ENCODE measurements around the gene C9orf43. TPM values are rescaled to one million over a fixed set of nuclear protein-coding genes. Genes with fewer than 3 reads are reported as not detected.
"Not testable (repeated sequence)": the region's sequence is repeated elsewhere in the genome, so short reads cannot be mapped to it uniquely, and the experiment has no call there.

The C9orf43 gene
- total RNA-seq, 1 donor from 2014 or later: 0.37 TPM

- H3K4me3 Mint-ChIP-seq (ENCODE audit: unreplicated experiment): no peak overlapping the region
- peaks cover 3% of the 10 kb centered on the region for H3K36me3 Mint-ChIP-seq (ENCODE audit: low read depth)
- no peak overlapping the region for H3K27ac Mint-ChIP-seq (ENCODE audit: unreplicated experiment)
- H3K9me3 Mint-ChIP-seq (ENCODE audit: low read depth): no peaks in the 10 kb centered on the region
- no peaks in the 10 kb centered on the region for H3K27me3 Mint-ChIP-seq (ENCODE audit: low read depth)
- peaks cover 6% of the 10 kb centered on the region for H3K4me1 Mint-ChIP-seq (ENCODE audit: low read depth)
- no peak for TF ChIP-seq CTCF (IDR thresholded peaks at IDR 0.05)
- DNase-seq (ENCODE audit: low spot score): no peak
Measured at GRCh38 chr9:113373256-113373655, 37.3 kb upstream of the C9orf43 start.

GRCh38 chr9:113373676-113374392 lies 36.7 kb upstream of the C9orf43 start:
- Mint-ChIP-seq H3K27ac (ENCODE audit: unreplicated experiment) (no peak overlapping the region), H3K4me3 (ENCODE audit: unreplicated experiment) (no peak overlapping the region), H3K27me3 (ENCODE audit: low read depth) (no peaks in the 10 kb centered on the region)

GRCh38 chr9:113375057-113376023 lies 35.2 kb upstream of the C9orf43 start:
- H3K4me3 Mint-ChIP-seq (ENCODE audit: unreplicated experiment): peak overlapping the region; percentile 78
- DNase-seq (ENCODE audit: low spot score): no peak
- no peaks in the 10 kb centered on the region for H3K9me3 Mint-ChIP-seq (ENCODE audit: low read depth)
- H3K4me1 Mint-ChIP-seq (ENCODE audit: low read depth): peaks cover 6% of the 10 kb centered on the region
- peaks cover 3% of the 10 kb centered on the region for H3K36me3 Mint-ChIP-seq (ENCODE audit: low read depth)
- H3K27me3 Mint-ChIP-seq (ENCODE audit: low read depth): no peaks in the 10 kb centered on the region
- no peak for TF ChIP-seq CTCF (IDR thresholded peaks at IDR 0.05)
- H3K27ac Mint-ChIP-seq (ENCODE audit: unreplicated experiment): no peak overlapping the region

More at GRCh38 chr9:113373676-113374392, 36.7 kb upstream of the C9orf43 start:
- peaks cover 3% of the 10 kb centered on the region for H3K36me3 Mint-ChIP-seq (ENCODE audit: low read depth)
- DNase-seq (ENCODE audit: low spot score): no peak
- TF ChIP-seq CTCF (IDR thresholded peaks at IDR 0.05): no peak
- H3K9me3 Mint-ChIP-seq (ENCODE audit: low read depth): no peaks in the 10 kb centered on the region
- H3K4me1 Mint-ChIP-seq (ENCODE audit: low read depth): peaks cover 6% of the 10 kb centered on the region

- Mint-ChIP-seq H3K4me1 (ENCODE audit: low read depth) (peaks cover 6% of the 10 kb centered on the region), H3K27me3 (ENCODE audit: low read depth) (no peaks in the 10 kb centered on the region), H3K27ac (ENCODE audit: unreplicated experiment) (no peak within 1 kb of the TSS), H3K36me3 (ENCODE audit: low read depth) (peaks cover 3% of the 10 kb centered on the region), H3K4me3 (ENCODE audit: unreplicated experiment) (peak within 1 kb of the TSS; percentile 78), H3K9me3 (ENCODE audit: low read depth) (no peaks in the 10 kb centered on the region)
- no peak for TF ChIP-seq CTCF (IDR thresholded peaks at IDR 0.05)
- DNase-seq (ENCODE audit: low spot score): no peak
Measured at GRCh38 chr9:113376634-113377567, 33.6 kb upstream of the C9orf43 start, which contains the start of gene HDHD3. HDHD3 (minus strand) TSS chr9:113376986; CDS start chr9:113374354, 2,632 bp downstream.

DNA sequence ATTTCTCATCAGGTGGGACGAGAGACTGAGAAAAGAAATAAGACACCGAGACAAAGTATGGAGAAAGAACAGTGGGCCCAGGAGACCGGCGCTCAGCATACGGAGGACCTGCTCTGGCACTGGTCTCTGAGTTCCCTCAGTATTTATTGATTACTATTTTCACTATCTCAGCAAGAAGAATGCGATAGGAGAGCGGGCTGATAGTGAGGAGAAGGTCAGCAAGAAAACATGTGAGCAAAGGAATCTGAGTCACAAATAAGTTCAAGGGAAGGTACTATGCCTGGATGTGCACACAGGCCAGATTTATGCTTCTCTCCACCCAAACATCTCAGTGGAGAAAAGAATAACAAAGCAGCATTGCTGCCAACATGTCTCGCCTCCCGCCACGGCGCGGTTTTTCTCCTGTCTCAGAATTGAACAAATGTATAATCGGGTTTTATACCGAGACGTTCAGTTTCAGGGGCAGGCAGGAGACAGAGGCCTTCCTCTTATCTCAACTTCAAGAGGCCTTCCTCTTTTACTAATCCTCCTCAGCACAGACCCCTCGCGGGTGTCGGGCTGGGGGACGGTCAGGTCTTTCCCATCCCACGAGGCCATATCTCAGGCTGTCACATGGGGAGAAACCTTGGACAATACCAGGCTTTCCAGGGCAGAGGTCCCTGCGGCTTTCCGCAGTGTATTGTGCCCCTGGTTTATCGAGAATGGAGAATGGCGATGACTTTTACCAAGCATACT lies 31.3 kb upstream of the C9orf43 start:
- DNase-seq (ENCODE audit: low spot score); H3K36me3 Mint-ChIP-seq (ENCODE audit: low read depth); H3K27ac Mint-ChIP-seq (ENCODE audit: unreplicated experiment); H3K4me1 Mint-ChIP-seq (ENCODE audit: low read depth); H3K4me3 Mint-ChIP-seq (ENCODE audit: unreplicated experiment); H3K27me3 Mint-ChIP-seq (ENCODE audit: low read depth); H3K9me3 Mint-ChIP-seq (ENCODE audit: low read depth): not testable (repeated sequence)

GRCh38 chr9:113379829-113380210 lies 30.7 kb upstream of the C9orf43 start:
- not testable (repeated sequence) for H3K4me3 Mint-ChIP-seq (ENCODE audit: unreplicated experiment); H3K9me3 Mint-ChIP-seq (ENCODE audit: low read depth); H3K36me3 Mint-ChIP-seq (ENCODE audit: low read depth); H3K27me3 Mint-ChIP-seq (ENCODE audit: low read depth); DNase-seq (ENCODE audit: low spot score); H3K4me1 Mint-ChIP-seq (ENCODE audit: low read depth); H3K27ac Mint-ChIP-seq (ENCODE audit: unreplicated experiment)

Measured in chondrocyte (in vitro differentiated cells).